Right lobe of liver (tissue), 6 donors: ENCODE measurements around the gene VKORC1L1. TPM values are rescaled to one million over a fixed set of nuclear protein-coding genes. Genes with fewer than 3 reads are reported as not detected.

Experiments used
- ATAC-seq, 4 donors: fragments of 200-7000 bp; cut with Tn5 transposase; one replicate each; pipeline ENCODE4 v1.9.1; 2020; ENCODE audit warnings: mild to moderate bottlenecking in 4 of 4, moderate library complexity in 4 of 4
- DNase-seq, 3 donors: peaks; one replicate each; pipeline ENCODE4 v3.0.0-alpha.2; 2020
- H3K27ac ChIP-seq, 3 donors: fragments of 200-600 bp; one replicate each; pipeline ENCODE4 v1.8.0; 2022
- H3K27me3 ChIP-seq, 2 donors: fragments of 200-600 bp; one replicate each; pipeline ENCODE4 v1.8.0; 2022
- H3K36me3 ChIP-seq, 4 donors: fragments of 200-600 bp; sonication (generic) in 1 of 4; one replicate each; pipeline versions ENCODE4 v1.5.1 to v1.8.0; 2017 to 2022; ENCODE audit warnings: control low read depth in 1 of 4
- H3K4me1 ChIP-seq, 4 donors: fragments of 200-600 bp; sonication (generic) in 1 of 4; one replicate each; pipeline versions ENCODE4 v1.5.1 to v1.8.0; 2017 to 2022; ENCODE audit warnings: control low read depth in 1 of 4
- H3K4me3 ChIP-seq, 3 donors: fragments of 200-600 bp; one replicate each; pipeline ENCODE4 v1.8.0; 2022
- H3K9me3 ChIP-seq, 4 donors: fragments of 200-600 bp; sonication (generic) in 1 of 4; one replicate each; pipeline versions ENCODE4 v1.5.1 to v1.8.0; 2017 to 2022; ENCODE audit warnings: control low read depth in 1 of 4
- CTCF ChIP-seq, 4 donors: fragments of 200-600 bp in 3 of 4; fragments of 450-650 bp in 1 of 4; IDR thresholded peaks; one replicate each; pipeline versions ENCODE4 v1.5.1 to v1.8.0; 2016 to 2022; ENCODE audit warnings: antibody characterized with exemption in 4 of 4, mild to moderate bottlenecking in 2 of 4
- POLR2A ChIP-seq: fragments of 450-650 bp; IDR thresholded peaks from one replicate; pipeline ENCODE4 v1.6.1; 2017; ENCODE audit warnings: antibody characterized with exemption, mild to moderate bottlenecking
- WGBS: methylation state at CpG from one replicate; pipeline ENCODE4 v1.1.6; 2018; ENCODE audit warnings: low coverage, low lambda C conversion rate; ENCODE audit not compliant: insufficient coverage; ENCODE audit errors: missing lambda C conversion rate; 5-methylcytosine and 5-hydroxymethylcytosine counted together
- intact Hi-C, 2 donors: fragments of 100-400 bp; cut with DNase I; formaldehyde crosslinking; loops; one replicate each; pipeline versions ENCODE4 v1.11.2 to v1.14.1; 2022
- total RNA-seq, 6 experiments: library from RNA; depleted of rRNA in 2 of 6; stranded (reverse); fragments of >200 nt in 2 of 6; fragmentation: NEBNext Ultra II Directional in 3 of 6; extraction: Animal tissue kit (Norgen Biotek cat#: 25700) in 3 of 6; gene quantifications; one replicate each; pipeline versions ENCODE4 v1.1.0 to v1.2.4, GENCODE V29; 2016 to 2023
- donor health status: DM: no; HTN: yes; CAD: no.
- donor health status: DM: no; HTN: no; CAD: no.
- donor health status: DM: no; HTN: no; CAD: no.
- donor health status: DM: no; HTN: yes; CAD: no.
- donor health status: DM: no; HTN: yes; CAD: no.

VKORC1L1 gene
- total RNA-seq, 6 experiments from 2014 or later: 9.2 to 26.1 (median 13.2) TPM

GRCh38 chr7:65923316-65923715 is 50.4 kb downstream of the VKORC1L1 start:
- no peaks in the 10 kb centered on the region for H3K27me3 ChIP-seq
- H3K27ac ChIP-seq: no peak overlapping the region
- intact Hi-C loops: no loop called here
- H3K4me1 ChIP-seq: peaks cover 0 to 12% (median 0%) of the 10 kb centered on the region in 4 donors
- DNase-seq (no peak), ATAC-seq (no peak)
- no peaks in the 10 kb centered on the region for H3K36me3 ChIP-seq
- TF ChIP-seq CTCF (IDR thresholded peaks at IDR 0.05) (no peak), POLR2A (no peak)
- WGBS: 95% methylated on average over 4 of the region's 4 CpGs
- H3K9me3 ChIP-seq: no peaks in the 10 kb centered on the region
- H3K4me3 ChIP-seq: no peak overlapping the region

GRCh38 chr7:65924193-65924592 is 51.3 kb downstream of the VKORC1L1 start:
- peak in 1 of 4 donors; percentile 19 for ATAC-seq
- TF ChIP-seq POLR2A: no peak
- no peaks in the 10 kb centered on the region for H3K36me3 ChIP-seq
- DNase-seq: no peak
- no peak overlapping the region for H3K27ac ChIP-seq
- no peak overlapping the region for H3K4me3 ChIP-seq
- H3K9me3 ChIP-seq: no peaks in the 10 kb centered on the region
- H3K4me1 ChIP-seq: peaks cover 0 to 12% (median 0%) of the 10 kb centered on the region in 4 donors
- H3K27me3 ChIP-seq: no peaks in the 10 kb centered on the region
- intact Hi-C loops: no loop called here
- WGBS: 42% methylated on average over 4 of the region's 4 CpGs

- DNase-seq: no peak
- ATAC-seq: peak in 1 of 4 donors; percentile 62
- no peaks in the 10 kb centered on the region for H3K36me3 ChIP-seq
- no peak overlapping the region for H3K4me3 ChIP-seq
- 46% methylated on average over 3 of the region's 3 CpGs for WGBS
- no peak overlapping the region for H3K27ac ChIP-seq
- TF ChIP-seq POLR2A (no peak), CTCF (IDR thresholded peaks at IDR 0.05) (no peak)
- intact Hi-C loops: no loop called here
- no peaks in the 10 kb centered on the region for H3K9me3 ChIP-seq
- H3K4me1 ChIP-seq: peaks cover 0 to 12% (median 0%) of the 10 kb centered on the region in 4 donors
- H3K27me3 ChIP-seq: no peaks in the 10 kb centered on the region
Measured at GRCh38 chr7:65925040-65925439, 52.2 kb downstream of the VKORC1L1 start.

GRCh38 chr7:65926588-65926987 is 53.7 kb downstream of the VKORC1L1 start:
- Histone ChIP-seq H3K27me3 (no peaks in the 10 kb centered on the region), H3K4me3 (no peak overlapping the region), H3K36me3 (no peaks in the 10 kb centered on the region), H3K9me3 (no peaks in the 10 kb centered on the region), H3K27ac (no peak overlapping the region), H3K4me1 (peaks cover 0 to 16% (median 0%) of the 10 kb centered on the region in 4 donors)
- intact Hi-C loops: no loop called here
- DNase-seq (no peak), ATAC-seq (no peak)
- TF ChIP-seq POLR2A: no peak
- no peak for TF ChIP-seq CTCF (IDR thresholded peaks at IDR 0.05)

GRCh38 chr7:65927489-65928448 is 54.9 kb downstream of the VKORC1L1 start:
- peak in 2 of 4 donors; percentile 29 to 38 for ATAC-seq

More at GRCh38 chr7:65927489-65928448, 54.9 kb downstream of the VKORC1L1 start:
- TF ChIP-seq POLR2A: no peak
- no peak for TF ChIP-seq CTCF (IDR thresholded peaks at IDR 0.05)
- H3K27me3 ChIP-seq: no peaks in the 10 kb centered on the region
- 75% methylated on average over 5 of the region's 6 CpGs for WGBS
- H3K9me3 ChIP-seq: no peaks in the 10 kb centered on the region
- no peak for DNase-seq
- intact Hi-C loops: no loop called here
- peaks cover 0 to 16% (median 0%) of the 10 kb centered on the region in 4 donors for H3K4me1 ChIP-seq
- H3K36me3 ChIP-seq: no peaks in the 10 kb centered on the region
- no peak overlapping the region for H3K4me3 ChIP-seq
- H3K27ac ChIP-seq: no peak overlapping the region
